ENCODE results near the gene PLEKHN1.

GRCh38 chr1:942864-943533 is 23.3 kb upstream of the PLEKHN1 start:
- TF ChIP-seq CTCF (IDR thresholded peaks at IDR 0.05) (no peak), POLR2AphosphoS5 (IDR thresholded peaks at IDR 0.05) (no peak), EP300 (IDR thresholded peaks at IDR 0.05) (no peak)
